Measurements from ENCODE around the gene ZNF576. TPM values are rescaled to one million over a fixed set of nuclear protein-coding genes. Genes with fewer than 3 reads are reported as not detected.

The ZNF576 gene
- total and polyA plus RNA-seq, 7 donors, result 10.3 to 22.7 (median 16.0) TPM

DNA sequence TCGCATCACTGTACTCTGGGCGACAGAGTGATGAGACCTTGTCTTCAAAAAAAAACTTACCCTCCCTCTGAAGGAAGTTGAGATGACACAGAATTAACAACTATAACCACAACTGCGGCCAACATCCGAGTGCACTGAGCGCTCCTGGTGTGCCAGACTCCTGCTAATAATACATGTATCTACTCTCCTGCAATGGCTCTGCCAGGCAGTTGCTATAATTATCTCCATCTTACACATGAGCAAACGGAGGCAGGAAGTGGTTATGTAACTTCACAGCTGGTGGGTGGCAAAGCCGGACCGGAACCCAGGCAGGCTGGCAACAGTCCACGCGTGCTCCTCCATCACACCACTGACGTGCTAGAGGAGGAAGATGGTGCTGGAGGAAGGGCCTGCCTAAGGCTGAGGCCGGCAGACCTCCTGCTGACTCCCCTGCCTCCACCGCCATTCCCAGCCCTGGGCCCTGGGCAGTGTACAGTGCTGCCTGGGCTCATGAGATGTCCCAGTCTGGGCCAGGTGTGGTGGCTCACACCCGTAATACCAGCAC, 33.6 kb upstream of the ZNF576 start:
- intact Hi-C loops (cut with DNase I), result no loop called here
- 28 to 50% (median 38%) methylated on average over 14 of the region's 14 CpGs for WGBS, 3 donors
- Histone ChIP-seq H3K27ac (peak overlapping the region; percentile 87), H3K27me3 (ENCODE audit: insufficient read depth in 3 of 3, low read length in 2 of 3) (no peaks in the 10 kb centered on the region), H3K4me1 (peaks cover 7% of the 10 kb centered on the region), H3K4me3 (no peak overlapping the region), H3K9me3 (no peaks in the 10 kb centered on the region), H3K36me3 (ENCODE audit: insufficient read depth in 1 of 2, low read depth in 1 of 2) (peaks cover 0 to 27% of the 10 kb centered on the region in 2 donors)
- TF ChIP-seq CTCF (IDR thresholded peaks at IDR 0.05), result no peak
- DNase-seq (peak; percentile 77 to 91), ATAC-seq (peak; percentile 97 to 98 (median 98))

DNA sequence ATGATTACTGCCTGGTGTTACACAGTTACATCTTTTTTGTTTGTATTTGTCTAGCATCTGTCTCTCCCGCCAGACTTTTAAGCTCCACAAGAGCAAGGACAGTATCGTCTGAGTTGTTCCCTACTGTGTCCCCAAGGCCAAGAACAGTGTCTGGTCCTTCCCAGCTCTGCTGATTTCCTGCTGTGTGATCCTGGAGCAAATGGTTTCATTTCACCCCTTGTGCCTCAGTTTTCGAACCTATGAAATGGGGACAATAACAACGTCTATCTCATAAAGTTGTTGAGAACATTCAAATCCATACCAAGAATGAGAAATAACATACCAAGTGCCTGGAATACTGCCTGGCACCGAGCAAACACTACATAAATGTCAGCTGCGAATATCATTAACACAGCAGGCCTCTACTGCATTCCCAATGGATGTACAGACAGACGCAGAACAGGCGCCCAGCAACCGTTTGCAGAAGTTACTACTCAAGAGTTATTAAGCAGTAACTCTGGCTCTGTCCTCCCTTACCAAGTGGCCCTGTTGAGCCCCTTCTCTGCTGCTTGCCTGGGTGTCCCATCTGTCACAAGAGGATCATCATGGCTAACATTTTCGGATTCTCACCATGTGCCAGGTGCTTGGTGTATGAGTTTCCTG, 32.5 kb upstream of the ZNF576 start:
- H3K4me1 ChIP-seq, result peaks cover 7% of the 10 kb centered on the region
- 85 to 88% (median 86%) methylated on average over 10 of the region's 10 CpGs for WGBS, 3 donors
- no peak overlapping the region for H3K4me3 ChIP-seq
- peaks cover 0 to 15% of the 10 kb centered on the region in 2 donors for H3K36me3 ChIP-seq (ENCODE audit: insufficient read depth in 1 of 2, low read depth in 1 of 2)
- intact Hi-C loops (cut with DNase I), result no loop called here
- DNase-seq (no peak), ATAC-seq (no peak)
- H3K27ac ChIP-seq, result peak overlapping the region; percentile 87
- H3K27me3 ChIP-seq (ENCODE audit: insufficient read depth in 3 of 3, low read length in 2 of 3), result no peaks in the 10 kb centered on the region
- H3K9me3 ChIP-seq, result no peaks in the 10 kb centered on the region
- TF ChIP-seq CTCF (IDR thresholded peaks at IDR 0.05), result no peak

- WGBS, 3 donors, result 49 to 61% (median 49%) methylated on average over 9 of the region's 9 CpGs
Measured at GRCh38 chr19:43564800-43565199, 31.6 kb upstream of the ZNF576 start.

GRCh38 chr19:43569657-43570056, 26.7 kb upstream of the ZNF576 start:
- Histone ChIP-seq H3K9me3 (no peaks in the 10 kb centered on the region), H3K4me3 (no peak overlapping the region), H3K27me3 (ENCODE audit: insufficient read depth in 3 of 3, low read length in 2 of 3) (no peaks in the 10 kb centered on the region), H3K36me3 (ENCODE audit: insufficient read depth in 1 of 2, low read depth in 1 of 2) (peaks cover 0 to 33% of the 10 kb centered on the region in 2 donors), H3K27ac (no peak overlapping the region), H3K4me1 (peaks cover 7% of the 10 kb centered on the region)
- DNase-seq, result no peak
- 92 to 95% (median 93%) methylated on average over 5 of the region's 5 CpGs for WGBS, 3 donors
- intact Hi-C loops (cut with DNase I), result no loop called here
- TF ChIP-seq CTCF (IDR thresholded peaks at IDR 0.05), result no peak
- ATAC-seq, result no peak

More at GRCh38 chr19:43564800-43565199, 31.6 kb upstream of the ZNF576 start:
- ATAC-seq (no peak), DNase-seq (no peak)
- Histone ChIP-seq H3K27me3 (ENCODE audit: insufficient read depth in 3 of 3, low read length in 2 of 3) (no peaks in the 10 kb centered on the region), H3K4me3 (no peak overlapping the region), H3K36me3 (ENCODE audit: insufficient read depth in 1 of 2, low read depth in 1 of 2) (peaks cover 0 to 8% of the 10 kb centered on the region in 2 donors), H3K9me3 (no peaks in the 10 kb centered on the region), H3K4me1 (peaks cover 7% of the 10 kb centered on the region), H3K27ac (no peak overlapping the region)
- no peak for TF ChIP-seq CTCF (IDR thresholded peaks at IDR 0.05)
- intact Hi-C loops (cut with DNase I), result no loop called here

Measured in psoas muscle (tissue), 8 donors.